GM23338 (cell line): ENCODE measurements around the gene MAP3K10.

Experiments used
- CTCF ChIP-seq, 2 experiments: fragments of 200-600 bp in 1 of 2; sonication (generic) in 1 of 2; conservative IDR thresholded peaks; 2 replicates each; pipeline versions ENCODE4 v1.5.1 to v1.6.1; 2016 to 2017; ENCODE audit warnings: antibody characterized with exemption in 2 of 2, low read depth in 2 of 2, mild to moderate bottlenecking in 2 of 2, moderate library complexity in 1 of 2
- REST ChIP-seq: IDR thresholded peaks from one replicate; pipeline ENCODE4 v1.6.1; 2018; ENCODE audit warnings: antibody characterized with exemption; ENCODE audit not compliant: unreplicated experiment

GRCh38 chr19:40247178-40247577, 56.0 kb downstream of the MAP3K10 start:
- TF ChIP-seq CTCF (conservative IDR thresholded peaks at IDR 0.05; ENCODE audit: low read depth in 2 of 2) (no peak), REST (no peak)
